Choroid plexus epithelial cell (primary cell): ENCODE results near the gene ANKRD13D.

Experiments
- DNase-seq: peaks from one replicate; pipeline ENCODE4 v3.0.0-alpha.2; 2010; ENCODE audit warnings: low read depth
- H3K4me3 ChIP-seq: 2 replicates; pipeline ENCODE4 v1.5.1; 2011; ENCODE audit warnings: low read depth, mild to moderate bottlenecking, control low read depth, low read length, moderate library complexity
- CTCF ChIP-seq: conservative IDR thresholded peaks from 2 replicates; pipeline ENCODE4 v1.5.1; 2011; ENCODE audit warnings: low read depth, mild to moderate bottlenecking, control low read depth, inconsistent platforms, low read length, moderate library complexity

The ANKRD13D gene

GRCh38 chr11:67288452-67289225, 464 bp upstream of the ANKRD13D start:
- DNase-seq: peak; percentile 95
- no peak for TF ChIP-seq CTCF
- peak overlapping the region; percentile 76 for H3K4me3 ChIP-seq

- no peak for TF ChIP-seq CTCF
- no peak for DNase-seq
- peak overlapping the region; percentile 76 for H3K4me3 ChIP-seq
Observed at GRCh38 chr11:67289651-67290479, 762 bp downstream of the ANKRD13D start.

DNA sequence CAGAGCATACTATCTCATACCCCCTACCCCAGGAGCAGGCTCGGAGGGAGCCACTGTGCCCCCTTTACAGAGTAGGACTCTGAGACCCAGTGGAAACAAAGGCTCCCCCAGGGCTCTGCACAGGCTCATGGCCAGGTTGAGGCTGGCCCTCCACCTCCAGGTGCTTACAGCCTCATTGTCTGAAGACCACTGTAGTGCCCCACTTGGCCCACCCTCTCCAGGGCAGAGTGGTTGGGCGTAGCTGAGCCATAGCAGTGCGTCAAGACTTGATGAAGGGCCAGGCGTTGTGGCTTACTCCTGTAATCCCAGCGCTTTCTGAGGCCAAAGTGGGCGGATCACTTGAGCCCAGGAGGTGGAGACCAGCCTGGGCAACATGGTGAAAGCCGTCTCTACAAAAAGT, 1.7 kb downstream of the ANKRD13D start:
- H3K4me3 ChIP-seq: peak overlapping the region; percentile 4
- no peak for TF ChIP-seq CTCF
- no peak for DNase-seq

DNA sequence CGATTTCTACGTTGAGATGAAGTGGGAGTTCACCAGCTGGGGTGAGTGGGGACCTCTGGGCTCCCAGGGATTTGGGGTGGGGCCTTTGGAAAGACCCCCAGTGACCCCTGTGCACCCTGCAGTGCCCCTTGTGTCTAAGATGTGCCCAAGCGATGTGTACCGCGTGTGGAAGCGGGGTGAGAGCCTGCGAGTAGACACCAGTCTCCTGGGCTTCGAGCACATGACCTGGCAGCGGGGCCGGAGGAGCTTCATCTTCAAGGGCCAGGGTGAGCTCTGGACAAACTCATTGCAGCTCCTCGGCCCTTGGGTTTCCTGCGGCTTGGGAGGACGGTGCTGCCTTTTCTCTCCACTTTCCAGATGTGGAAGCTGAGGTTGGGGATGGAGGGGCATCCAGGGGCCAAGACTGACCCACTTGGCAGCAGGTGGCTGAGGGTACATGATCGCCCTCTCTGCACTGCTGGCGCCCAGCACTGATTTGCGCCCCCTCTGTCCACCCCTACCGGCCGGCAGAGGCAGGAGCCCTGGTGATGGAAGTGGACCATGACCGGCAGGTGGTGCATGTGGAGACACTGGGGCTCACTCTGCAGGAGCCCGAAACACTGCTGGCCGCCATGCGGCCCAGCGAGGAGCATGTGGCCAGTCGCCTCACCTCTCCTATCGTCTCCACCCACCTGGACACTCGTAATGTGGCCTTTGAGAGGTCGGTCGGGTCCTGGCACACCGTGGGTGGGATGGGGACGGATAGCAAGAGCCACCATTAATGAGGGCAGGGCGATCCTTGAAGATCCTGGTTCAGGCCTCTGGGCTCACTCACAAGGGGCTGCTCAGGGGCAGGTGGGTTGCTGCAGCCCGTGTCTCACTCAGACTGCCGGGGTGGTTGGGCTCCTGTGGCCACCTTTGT, 2.6 kb downstream of the ANKRD13D start:
- no peak overlapping the region for H3K4me3 ChIP-seq
- no peak for DNase-seq
- no peak for TF ChIP-seq CTCF

GRCh38 chr11:67292671-67293070, 3.6 kb downstream of the ANKRD13D start:
- H3K4me3 ChIP-seq: no peak overlapping the region
- no peak for TF ChIP-seq CTCF

GRCh38 chr11:67293090-67293489, 4.0 kb downstream of the ANKRD13D start:
- DNase-seq: peak; percentile 66
- no peak for TF ChIP-seq CTCF
- no peak overlapping the region for H3K4me3 ChIP-seq

More at GRCh38 chr11:67292671-67293070, 3.6 kb downstream of the ANKRD13D start:
- DNase-seq: no peak
